Duodenal mucosa (tissue), 2 donors: ENCODE data around the gene BAG2.

Source experiments
- H3K27ac ChIP-seq: one replicate; pipeline ENCODE4 v1.7.0; 2013; ENCODE audit warnings: low read depth, low read length
- H3K27me3 ChIP-seq, 2 donors: one replicate each; pipeline ENCODE4 v1.7.0; 2013; ENCODE audit warnings: low read length in 2 of 2, control low read depth in 1 of 2; ENCODE audit not compliant: insufficient read depth in 2 of 2, control insufficient read depth in 1 of 2
- H3K36me3 ChIP-seq, 2 donors: one replicate each; pipeline ENCODE4 v1.7.0; 2013; ENCODE audit warnings: low read length in 2 of 2, control low read depth in 1 of 2; ENCODE audit not compliant: insufficient read depth in 2 of 2, control insufficient read depth in 1 of 2
- H3K4me1 ChIP-seq, 2 donors: one replicate each; pipeline ENCODE4 v1.7.0; 2013; ENCODE audit warnings: low read length in 2 of 2, control low read depth in 1 of 2; ENCODE audit not compliant: insufficient read depth in 2 of 2, control insufficient read depth in 1 of 2
- H3K4me3 ChIP-seq, 2 donors: one replicate each; pipeline ENCODE4 v1.7.0; 2013; ENCODE audit warnings: low read length in 2 of 2, low read depth in 1 of 2
- H3K9ac ChIP-seq, 2 donors: one replicate each; pipeline ENCODE4 v1.7.0; 2013; ENCODE audit warnings: low read length in 2 of 2, low read depth in 1 of 2
- H3K9me3 ChIP-seq, 2 donors: one replicate each; pipeline ENCODE4 v1.7.0; 2013; ENCODE audit warnings: low read length in 2 of 2, control low read depth in 1 of 2; ENCODE audit not compliant: control insufficient read depth in 1 of 2

Gene BAG2

DNA sequence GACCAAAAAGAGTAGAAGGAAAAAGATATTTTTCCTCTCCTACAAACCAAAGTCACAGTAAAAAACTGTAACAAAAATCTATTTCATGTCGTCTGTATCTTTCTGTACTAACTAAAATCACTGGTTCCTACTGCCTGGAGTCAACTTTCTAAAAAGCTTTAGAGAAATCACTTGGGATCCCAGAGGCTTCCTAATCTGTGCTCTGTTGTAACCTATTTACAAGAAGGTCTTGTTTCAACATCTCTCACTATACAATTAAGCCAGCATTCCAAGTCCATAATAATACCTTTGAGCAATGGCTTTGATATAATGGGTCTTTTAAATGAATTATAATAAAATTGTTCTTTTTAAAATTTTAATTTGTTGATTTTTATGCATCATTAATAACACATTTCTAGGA, 29.6 kb downstream of the BAG2 start:
- H3K27me3 ChIP-seq, result no peaks in the 10 kb centered on the region
- no peak overlapping the region for H3K9ac ChIP-seq
- H3K9me3 ChIP-seq, result no peaks in the 10 kb centered on the region
- no peaks in the 10 kb centered on the region for H3K4me1 ChIP-seq
- no peak overlapping the region for H3K4me3 ChIP-seq
- H3K27ac ChIP-seq, result no peak overlapping the region
- no peaks in the 10 kb centered on the region for H3K36me3 ChIP-seq

DNA sequence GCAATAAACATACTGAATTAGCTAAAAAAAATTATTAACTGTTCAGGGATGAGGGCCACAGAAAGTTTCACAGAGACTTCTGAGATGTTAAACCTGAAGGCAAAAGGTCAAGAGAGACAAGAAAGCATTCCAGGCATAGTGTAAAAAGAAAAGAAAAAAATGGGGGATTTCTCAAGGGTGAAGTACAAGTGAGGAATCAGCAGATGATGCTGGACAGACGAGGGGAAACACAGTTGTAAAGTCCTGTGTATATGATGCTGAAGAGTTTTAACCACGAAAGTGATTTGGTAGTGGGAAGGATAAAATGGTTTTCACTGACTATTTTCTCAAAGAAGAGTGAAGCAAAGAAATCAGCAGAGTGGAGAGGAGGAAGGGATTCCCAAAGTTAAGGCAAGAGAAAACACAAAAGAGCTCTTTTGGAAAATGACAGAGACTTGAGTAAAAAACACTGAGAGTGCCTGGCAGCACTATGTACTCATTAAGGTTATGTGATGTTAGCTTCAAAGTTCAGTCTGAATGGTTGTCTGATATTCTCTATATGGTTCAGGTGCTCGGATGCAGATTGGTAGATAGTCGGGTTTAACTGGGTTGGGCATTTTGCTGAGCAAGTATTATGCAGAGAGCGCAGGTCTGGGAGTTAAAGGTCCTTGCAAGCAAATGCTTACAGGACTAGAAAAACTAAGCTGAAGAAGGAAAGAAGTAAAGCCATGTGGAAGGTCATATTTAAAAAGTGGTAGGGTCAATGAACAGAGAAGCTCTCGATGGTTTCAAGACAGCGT, 33.6 kb downstream of the BAG2 start:
- Histone ChIP-seq H3K9ac (no peak overlapping the region), H3K4me1 (no peaks in the 10 kb centered on the region), H3K9me3 (no peaks in the 10 kb centered on the region), H3K27ac (no peak overlapping the region), H3K36me3 (no peaks in the 10 kb centered on the region), H3K27me3 (no peaks in the 10 kb centered on the region), H3K4me3 (no peak overlapping the region)

DNA sequence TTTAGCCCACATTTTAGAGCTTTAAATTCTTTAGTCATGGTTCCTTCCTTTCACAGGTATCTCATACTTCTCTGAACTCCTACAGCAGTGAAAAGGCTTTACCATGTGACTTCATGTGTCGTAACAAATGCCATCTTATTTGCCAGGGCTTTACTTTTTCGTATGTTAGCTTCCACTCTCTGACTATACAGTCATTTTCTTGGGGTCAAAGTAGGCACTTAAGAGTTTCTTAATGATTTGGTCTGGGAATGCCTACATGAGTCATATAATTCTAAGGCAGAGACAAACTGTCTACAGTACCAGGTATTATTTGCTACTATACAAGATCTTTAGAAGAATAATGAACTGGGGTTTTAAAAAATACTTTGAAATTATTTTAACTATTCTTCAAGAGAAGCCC, 35.0 kb downstream of the BAG2 start:
- Histone ChIP-seq H3K36me3 (no peaks in the 10 kb centered on the region), H3K4me3 (no peak overlapping the region), H3K27ac (no peak overlapping the region), H3K9me3 (no peaks in the 10 kb centered on the region), H3K27me3 (no peaks in the 10 kb centered on the region), H3K4me1 (no peaks in the 10 kb centered on the region), H3K9ac (no peak overlapping the region)

DNA sequence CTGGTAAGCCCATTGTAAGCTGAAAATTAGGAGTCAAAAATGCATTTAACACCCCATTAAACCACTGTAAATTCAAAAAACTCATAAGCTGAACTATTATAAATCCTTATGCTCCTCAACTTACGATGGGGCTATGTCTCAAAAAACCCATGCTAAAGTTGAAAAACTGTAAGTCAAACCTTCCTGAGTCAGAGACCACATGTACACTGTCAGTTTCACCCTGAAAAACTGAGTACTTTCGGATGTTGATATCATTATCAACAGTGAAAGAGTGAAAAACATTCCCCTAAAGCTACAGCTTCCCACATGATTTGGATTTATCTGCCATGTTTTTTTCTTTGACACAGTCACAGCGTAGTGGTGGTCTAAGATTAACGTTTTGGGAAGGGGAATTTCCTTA, 35.7 kb downstream of the BAG2 start:
- Histone ChIP-seq H3K4me1 (no peaks in the 10 kb centered on the region), H3K9me3 (no peaks in the 10 kb centered on the region), H3K4me3 (no peak overlapping the region), H3K27me3 (no peaks in the 10 kb centered on the region), H3K27ac (no peak overlapping the region), H3K36me3 (no peaks in the 10 kb centered on the region), H3K9ac (no peak overlapping the region)

DNA sequence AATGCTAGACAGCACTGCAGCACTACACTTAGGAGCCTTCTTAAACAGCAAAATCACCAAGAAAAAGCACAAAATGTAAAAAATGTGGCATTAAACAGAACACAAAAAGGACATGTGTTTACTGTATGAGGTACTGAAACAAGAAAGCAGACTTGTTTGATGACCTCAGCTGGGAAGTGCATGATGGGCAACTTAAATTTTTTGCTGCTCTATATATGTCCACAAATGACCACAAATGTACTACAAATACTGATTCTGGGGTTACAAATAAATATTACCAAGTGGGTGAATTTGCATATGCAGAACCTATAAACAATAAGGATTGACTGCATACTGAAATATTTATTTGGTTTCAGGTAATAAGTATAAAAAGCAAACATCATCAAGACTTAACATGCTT, 36.9 kb downstream of the BAG2 start:
- H3K27ac ChIP-seq, result no peak overlapping the region
- H3K27me3 ChIP-seq, result no peaks in the 10 kb centered on the region
- H3K9me3 ChIP-seq, result no peaks in the 10 kb centered on the region
- H3K36me3 ChIP-seq, result no peaks in the 10 kb centered on the region
- H3K4me1 ChIP-seq, result no peaks in the 10 kb centered on the region
- no peak overlapping the region for H3K9ac ChIP-seq
- H3K4me3 ChIP-seq, result no peak overlapping the region

DNA sequence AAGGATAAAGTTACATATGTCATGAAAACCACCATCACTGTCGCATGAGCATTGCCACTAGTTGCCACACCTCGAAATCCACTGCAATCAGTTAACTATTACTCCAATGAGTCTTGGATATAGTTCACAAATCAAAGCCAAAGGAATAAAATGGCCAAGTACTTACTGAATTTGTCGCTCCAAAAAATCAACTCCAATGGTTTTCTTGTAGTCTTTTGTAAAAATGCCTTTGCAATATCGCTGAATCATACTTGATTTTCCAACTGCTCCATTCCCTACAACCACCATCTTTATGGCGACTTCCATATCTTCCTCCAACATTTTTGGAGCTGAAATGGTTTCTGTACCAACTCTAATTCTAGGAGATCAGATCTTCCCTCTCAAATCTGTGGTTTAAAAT, 37.9 kb downstream of the BAG2 start:
- H3K36me3 ChIP-seq, result no peaks in the 10 kb centered on the region
- H3K27ac ChIP-seq, result no peak overlapping the region
- H3K9me3 ChIP-seq, result no peaks in the 10 kb centered on the region
- H3K4me1 ChIP-seq, result no peaks in the 10 kb centered on the region
- H3K4me3 ChIP-seq, result no peak overlapping the region
- no peaks in the 10 kb centered on the region for H3K27me3 ChIP-seq
- no peak overlapping the region for H3K9ac ChIP-seq

DNA sequence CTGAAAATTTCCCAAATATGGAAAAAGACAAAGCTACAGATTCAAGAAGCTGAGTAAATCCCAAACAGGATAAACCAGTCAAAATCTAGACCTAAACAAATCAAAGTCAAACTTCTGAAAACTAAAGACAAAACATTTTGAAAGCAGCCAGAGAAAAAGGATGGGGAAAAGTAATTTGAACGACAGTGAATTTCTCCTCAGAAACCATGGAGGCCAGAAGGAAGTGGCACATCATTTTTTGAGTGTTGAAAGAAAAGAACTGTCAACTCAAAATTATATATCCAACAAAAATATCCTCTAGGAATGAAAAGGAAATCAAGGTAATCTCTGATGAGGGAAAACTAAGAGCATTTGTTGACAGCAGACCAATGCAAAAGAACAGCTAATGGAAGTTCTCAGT, 43.1 kb downstream of the BAG2 start:
- Histone ChIP-seq H3K27me3 (no peaks in the 10 kb centered on the region), H3K9me3 (no peaks in the 10 kb centered on the region), H3K4me1 (no peaks in the 10 kb centered on the region), H3K27ac (no peak overlapping the region), H3K4me3 (no peak overlapping the region), H3K36me3 (no peaks in the 10 kb centered on the region), H3K9ac (no peak overlapping the region)

DNA sequence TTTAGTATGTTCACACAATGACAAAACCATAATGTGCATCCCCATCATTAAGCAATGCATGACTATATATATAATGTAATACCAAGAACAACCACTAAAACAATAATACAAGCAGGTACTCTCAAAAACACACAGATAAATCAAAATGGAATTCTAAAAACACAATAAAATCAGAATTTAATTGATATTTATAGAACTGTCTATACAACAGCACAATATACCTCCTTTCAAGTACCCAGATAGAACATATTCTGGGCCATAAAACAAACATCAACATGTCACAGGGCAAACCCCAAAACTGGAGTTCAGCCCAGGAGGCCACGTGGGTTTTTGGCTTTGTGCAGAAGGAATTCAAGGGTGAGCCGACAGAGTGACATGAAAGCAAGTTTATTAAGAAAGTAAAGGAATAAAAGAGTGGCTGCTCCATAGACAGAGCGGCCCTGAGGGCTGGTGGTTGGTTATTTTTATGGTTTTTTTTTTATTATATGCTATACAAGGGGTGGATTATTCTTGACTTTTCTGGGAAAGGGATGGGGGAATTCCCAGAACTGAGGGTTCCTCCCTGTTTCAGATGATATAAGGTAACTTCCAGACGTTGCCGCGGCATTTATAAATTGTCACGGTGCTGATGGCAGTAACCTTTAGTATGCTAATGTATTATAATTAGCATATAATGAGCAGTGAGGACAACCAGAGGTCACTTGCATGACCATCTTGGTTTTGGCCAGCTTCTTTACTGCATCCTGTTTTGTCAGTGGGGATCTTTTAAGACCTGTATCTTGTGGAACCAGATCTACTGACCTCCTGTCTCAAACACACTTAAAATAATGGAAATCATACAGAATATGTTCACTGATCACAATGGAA, 44.3 kb downstream of the BAG2 start:
- Histone ChIP-seq H3K4me3 (no peak overlapping the region), H3K9me3 (no peaks in the 10 kb centered on the region), H3K27ac (no peak overlapping the region), H3K36me3 (no peaks in the 10 kb centered on the region), H3K4me1 (peaks cover 0 to 3% of the 10 kb centered on the region in 2 donors), H3K27me3 (no peaks in the 10 kb centered on the region), H3K9ac (no peak overlapping the region)

DNA sequence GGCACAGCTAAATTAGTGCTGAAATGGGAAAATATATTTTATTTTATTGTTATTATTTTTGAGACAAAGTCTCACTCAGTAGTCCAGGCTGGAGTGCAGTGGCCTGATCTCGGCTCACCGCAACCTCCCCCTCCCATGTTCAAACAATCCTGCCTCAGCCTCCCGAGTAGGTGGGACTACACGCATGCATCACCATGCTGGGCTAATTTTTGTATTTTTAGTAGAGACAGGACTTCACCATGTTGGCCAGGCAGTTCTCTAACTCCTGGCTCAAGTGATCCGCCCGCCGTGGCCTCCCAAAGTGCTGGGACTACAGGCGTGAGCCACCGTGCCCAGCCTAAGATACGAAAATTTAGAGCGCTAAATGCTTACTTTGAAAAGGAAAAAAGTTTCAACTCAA, 45.1 kb downstream of the BAG2 start:
- Histone ChIP-seq H3K9me3 (no peaks in the 10 kb centered on the region), H3K4me1 (peaks cover 0 to 4% of the 10 kb centered on the region in 2 donors), H3K36me3 (no peaks in the 10 kb centered on the region), H3K4me3 (no peak overlapping the region), H3K27me3 (no peaks in the 10 kb centered on the region), H3K9ac (no peak overlapping the region), H3K27ac (no peak overlapping the region)

DNA sequence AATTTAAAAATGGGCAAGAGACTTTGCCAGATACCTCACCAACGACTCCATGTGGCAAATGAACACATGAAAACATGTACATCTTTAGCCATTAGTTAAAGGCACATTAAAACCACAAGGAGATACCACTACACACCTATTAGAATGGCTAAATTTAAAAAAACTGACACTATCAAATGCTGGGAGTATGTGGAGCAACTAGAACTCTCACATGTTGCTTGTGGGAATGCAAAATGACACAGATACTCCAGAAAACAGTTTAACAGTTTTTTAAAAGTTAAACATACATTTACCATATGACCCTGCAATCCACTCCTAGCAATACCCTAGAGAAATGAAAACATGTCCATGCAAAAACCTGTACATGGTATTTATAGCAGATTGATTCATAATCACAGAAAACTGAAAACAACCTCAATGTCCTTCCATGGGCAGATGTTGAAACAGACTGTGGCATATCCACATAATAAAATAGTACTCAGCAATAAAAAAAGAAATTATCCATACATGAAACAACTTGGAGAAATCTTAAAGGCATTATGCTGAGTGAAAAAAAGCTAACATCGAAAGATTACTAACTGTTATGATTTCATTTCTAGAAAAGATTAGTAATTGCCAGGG, 48.1 kb downstream of the BAG2 start:
- peaks cover 4 to 5% of the 10 kb centered on the region in 2 donors for H3K4me1 ChIP-seq
- no peak overlapping the region for H3K27ac ChIP-seq

More for the DNA sequence above, 48.1 kb downstream of the BAG2 start:
- Histone ChIP-seq H3K9ac (no peak overlapping the region), H3K27me3 (no peaks in the 10 kb centered on the region), H3K9me3 (no peaks in the 10 kb centered on the region), H3K4me3 (no peak overlapping the region), H3K36me3 (no peaks in the 10 kb centered on the region)
